ENCODE results near the gene FOXE1. TPM values are rescaled to one million over a fixed set of nuclear protein-coding genes. Genes with fewer than 3 reads are reported as not detected.

The FOXE1 gene
- total RNA-seq, 1 experiment from 2014 or later: not detected

GRCh38 chr9:97856857-97857605 is 4.0 kb downstream of the FOXE1 start:
- H3K27me3 Mint-ChIP-seq (ENCODE audit: low read depth): peaks cover 93% of the 10 kb centered on the region
- Histone ChIP-seq H3K18ac (ENCODE audit: insufficient read length, low read depth, low read length) (no peak overlapping the region), H2BK5ac (ENCODE audit: insufficient read length, low read length) (no peak overlapping the region), H3K27ac (ENCODE audit: insufficient read length, low read depth, low read length) (no peak overlapping the region), H3K56ac (ENCODE audit: insufficient read length, low read depth, low read length) (no peak overlapping the region), H2BK120ac (ENCODE audit: low read depth, low read length, poor library complexity, severe bottlenecking) (no peak overlapping the region), H3K14ac (ENCODE audit: insufficient read depth, low read length) (no peak overlapping the region), H3K9ac (ENCODE audit: extremely low read depth, insufficient read length, low read length) (no peak overlapping the region), H4K5ac (ENCODE audit: insufficient read length, low read depth, low read length) (no peak overlapping the region), H2BK12ac (ENCODE audit: insufficient read length, low read depth, low read length) (no peak overlapping the region), H3K79me2 (ENCODE audit: insufficient read depth, low read length) (no peaks in the 10 kb centered on the region), H3T11ph (ENCODE audit: low read length) (no peak overlapping the region), H2BK20ac (ENCODE audit: low read depth, low read length, poor library complexity, severe bottlenecking) (no peak overlapping the region), H2AFZ (ENCODE audit: low read length) (no peak overlapping the region), H3K9me3 (ENCODE audit: control insufficient read depth, low read depth, low read length) (no peaks in the 10 kb centered on the region), H3K4me1 (ENCODE audit: insufficient read depth, low read length) (no peaks in the 10 kb centered on the region; the same call in 1 of the 2 replicates), H3K4me2 (ENCODE audit: insufficient read depth, insufficient read length, low read length) (peak overlapping the region; percentile 47), H3K23ac (ENCODE audit: insufficient read length, low read depth, low read length) (no peak overlapping the region), H2AK5ac (ENCODE audit: insufficient read length, low read length) (no peak overlapping the region), H3K27me3 (ENCODE audit: insufficient read depth, low read length) (peaks cover 86% of the 10 kb centered on the region), H4K8ac (replicated peaks; ENCODE audit: insufficient read length, low read depth, low read length) (no peak overlapping the region), H4K91ac (ENCODE audit: insufficient read length, low read depth, low read length) (no peak overlapping the region), H3K79me1 (ENCODE audit: insufficient read depth, low read depth, low read length, poor library complexity, severe bottlenecking) (no peaks in the 10 kb centered on the region), H2BK15ac (ENCODE audit: low read depth, low read length) (no peak overlapping the region), H3K23me2 (ENCODE audit: insufficient read length, low read depth, low read length, poor library complexity, severe bottlenecking) (peaks cover 7% of the 10 kb centered on the region), H4K20me1 (ENCODE audit: control insufficient read depth, insufficient read depth, insufficient read length) (no peaks in the 10 kb centered on the region), H3K4ac (ENCODE audit: low read depth, low read length) (no peak overlapping the region)
- no peak overlapping the region for H3K27ac Mint-ChIP-seq
- DNase-seq: no peak
- peaks cover 0 to 1% (median 0%) of the 10 kb centered on the region in 3 experiments; a peak in 3 of 7 replicates for H3K36me3 Mint-ChIP-seq (ENCODE audit: insufficient read depth in 1 of 3, low read depth in 3 of 3)
- peaks cover 18 to 30% of the 10 kb centered on the region in 2 experiments for H3K4me1 Mint-ChIP-seq
- TF ChIP-seq CTCF (conservative IDR thresholded peaks at IDR 0.05): no peak
- peaks cover 3% of the 10 kb centered on the region in 2 experiments; a peak in 1 of 5 replicates for H3K9me3 Mint-ChIP-seq
- no CpG with 5 or more reads among the region's 15 CpGs for WGBS (ENCODE audit: extremely low coverage, insufficient read length, low lambda C conversion rate)
- H3K4me3 Mint-ChIP-seq: peak overlapping the region in 1 of 2 experiments; percentile 71; a peak in 3 of 5 replicates
